Neural cell (in vitro differentiated cells): Measurements from ENCODE around the gene CH25H.

Source experiments
- CTCF ChIP-seq: fragments of 450-650 bp; IDR thresholded peaks from 2 replicates; pipeline ENCODE4 v1.5.1; 2014; ENCODE audit warnings: antibody characterized with exemption, mild to moderate bottlenecking, moderate library complexity; ENCODE audit not compliant: poor library complexity, severe bottlenecking
- EP300 ChIP-seq: fragments of 450-650 bp; conservative IDR thresholded peaks from 2 replicates; pipeline ENCODE4 v1.6.1; 2014; ENCODE audit warnings: antibody characterized with exemption, mild to moderate bottlenecking, moderate library complexity; ENCODE audit not compliant: poor library complexity, severe bottlenecking
- EZH2 ChIP-seq: fragments of 200-600, 300-800 bp; shearing (Covaris generic), sonication (generic); IDR thresholded peaks from 2 replicates; pipeline ENCODE4 v1.6.1; 2014; ENCODE audit warnings: antibody characterized with exemption, low read length, borderline replicate concordance, mild to moderate bottlenecking; ENCODE audit not compliant: insufficient read depth, poor library complexity, severe bottlenecking
- POLR2AphosphoS5 ChIP-seq: IDR thresholded peaks from 2 replicates; pipeline ENCODE4 v1.6.1; 2012
- TAF1 ChIP-seq: IDR thresholded peaks from 2 replicates; pipeline ENCODE4 v1.6.1; 2012; ENCODE audit warnings: low read depth
- TF ChIP-seq, protein P1 (sequence below): IDR thresholded peaks from 2 replicates; pipeline ENCODE4 v1.6.1; 2012; ENCODE audit warnings: borderline replicate concordance

- no peak for TF ChIP-seq CTCF
- no peak for TF ChIP-seq EP300
- no peak for TF ChIP-seq TAF1
- no peak for TF ChIP-seq EZH2
- TF ChIP-seq, protein P1, sequence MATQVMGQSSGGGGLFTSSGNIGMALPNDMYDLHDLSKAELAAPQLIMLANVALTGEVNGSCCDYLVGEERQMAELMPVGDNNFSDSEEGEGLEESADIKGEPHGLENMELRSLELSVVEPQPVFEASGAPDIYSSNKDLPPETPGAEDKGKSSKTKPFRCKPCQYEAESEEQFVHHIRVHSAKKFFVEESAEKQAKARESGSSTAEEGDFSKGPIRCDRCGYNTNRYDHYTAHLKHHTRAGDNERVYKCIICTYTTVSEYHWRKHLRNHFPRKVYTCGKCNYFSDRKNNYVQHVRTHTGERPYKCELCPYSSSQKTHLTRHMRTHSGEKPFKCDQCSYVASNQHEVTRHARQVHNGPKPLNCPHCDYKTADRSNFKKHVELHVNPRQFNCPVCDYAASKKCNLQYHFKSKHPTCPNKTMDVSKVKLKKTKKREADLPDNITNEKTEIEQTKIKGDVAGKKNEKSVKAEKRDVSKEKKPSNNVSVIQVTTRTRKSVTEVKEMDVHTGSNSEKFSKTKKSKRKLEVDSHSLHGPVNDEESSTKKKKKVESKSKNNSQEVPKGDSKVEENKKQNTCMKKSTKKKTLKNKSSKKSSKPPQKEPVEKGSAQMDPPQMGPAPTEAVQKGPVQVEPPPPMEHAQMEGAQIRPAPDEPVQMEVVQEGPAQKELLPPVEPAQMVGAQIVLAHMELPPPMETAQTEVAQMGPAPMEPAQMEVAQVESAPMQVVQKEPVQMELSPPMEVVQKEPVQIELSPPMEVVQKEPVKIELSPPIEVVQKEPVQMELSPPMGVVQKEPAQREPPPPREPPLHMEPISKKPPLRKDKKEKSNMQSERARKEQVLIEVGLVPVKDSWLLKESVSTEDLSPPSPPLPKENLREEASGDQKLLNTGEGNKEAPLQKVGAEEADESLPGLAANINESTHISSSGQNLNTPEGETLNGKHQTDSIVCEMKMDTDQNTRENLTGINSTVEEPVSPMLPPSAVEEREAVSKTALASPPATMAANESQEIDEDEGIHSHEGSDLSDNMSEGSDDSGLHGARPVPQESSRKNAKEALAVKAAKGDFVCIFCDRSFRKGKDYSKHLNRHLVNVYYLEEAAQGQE, result no peak
- no peak for TF ChIP-seq POLR2AphosphoS5
Observed at GRCh38 chr10:89219513-89220218, 12.5 kb upstream of the CH25H start.
